Uterus (tissue), 2 donors: Measurements from ENCODE around the gene CGAS.

Experiments used
- CTCF ChIP-seq, 4 experiments: fragments of 200-600 bp in 2 of 4; fragments of 450-650 bp in 2 of 4; sonication (generic) in 2 of 4; IDR thresholded peaks; one replicate each; pipeline ENCODE4 v1.5.1; 2016 to 2019; ENCODE audit warnings: antibody characterized with exemption in 4 of 4, mild to moderate bottlenecking in 2 of 4, moderate library complexity in 1 of 4
- POLR2A ChIP-seq, 2 donors: fragments of 450-650 bp; IDR thresholded peaks; one replicate each; pipeline ENCODE4 v1.6.1; 2016; ENCODE audit warnings: antibody characterized with exemption in 2 of 2, mild to moderate bottlenecking in 1 of 2, moderate library complexity in 1 of 2

- TF ChIP-seq CTCF (IDR thresholded peaks at IDR 0.05) (no peak), POLR2A (IDR thresholded peaks at IDR 0.05) (no peak)
Measured at GRCh38 chr6:73471686-73472290, 19.7 kb upstream of the CGAS start.
